Omental fat pad (tissue), 4 donors: ENCODE data around the gene IL1RAPL1. TPM values are rescaled to one million over a fixed set of nuclear protein-coding genes. Genes with fewer than 3 reads are reported as not detected.
"Not testable (repeated sequence)": the region's sequence is repeated elsewhere in the genome, so short reads cannot be mapped to it uniquely, and the experiment has no call there.

ENCODE experiments used
- ATAC-seq: fragments of 150-250 bp; one replicate; pipeline ENCODE4 v1.9.1; 2016; ENCODE audit warnings: mild to moderate bottlenecking, moderate library complexity; ENCODE audit not compliant: low FRiP score
- DNase-seq: peaks from one replicate; pipeline ENCODE4 v3.0.0-alpha.2; 2019; ENCODE audit warnings: low spot score
- CTCF ChIP-seq, 3 donors: fragments of 450-650 bp; IDR thresholded peaks; one replicate each; pipeline ENCODE4 v1.5.1; 2016 to 2017; ENCODE audit warnings: antibody characterized with exemption in 3 of 3, mild to moderate bottlenecking in 3 of 3, moderate library complexity in 2 of 3
- total RNA-seq, 4 donors: library from RNA; depleted of rRNA; stranded (reverse); fragments of >200 nt; gene quantifications; one replicate each; pipeline ENCODE4 v1.1.0, GENCODE V29; 2016

IL1RAPL1 gene
- total RNA-seq, 4 donors from 2014 or later: 0.13 to 0.93 (median 0.42) TPM

- TF ChIP-seq CTCF (IDR thresholded peaks at IDR 0.05): no peak
- ATAC-seq: no peak
- DNase-seq: no peak
Observed at GRCh38 chrX:28719620-28720019, 132.4 kb downstream of the IL1RAPL1 start.

- no peak for DNase-seq
- TF ChIP-seq CTCF (IDR thresholded peaks at IDR 0.05): no peak
- no peak for ATAC-seq
Observed at GRCh38 chrX:28752330-28752729, 165.1 kb downstream of the IL1RAPL1 start.

- no peak for ATAC-seq
- TF ChIP-seq CTCF (IDR thresholded peaks at IDR 0.05): no peak
Observed at GRCh38 chrX:28756175-28756574, 168.9 kb downstream of the IL1RAPL1 start.

GRCh38 chrX:28756647-28757046, 169.4 kb downstream of the IL1RAPL1 start:
- no peak for ATAC-seq
- no peak for TF ChIP-seq CTCF (IDR thresholded peaks at IDR 0.05)

More at GRCh38 chrX:28756175-28756574, 168.9 kb downstream of the IL1RAPL1 start:
- DNase-seq: no peak

GRCh38 chrX:28757290-28757689, 170.0 kb downstream of the IL1RAPL1 start:
- ATAC-seq: no peak
- no peak for DNase-seq
- TF ChIP-seq CTCF (IDR thresholded peaks at IDR 0.05): no peak

More at GRCh38 chrX:28756647-28757046, 169.4 kb downstream of the IL1RAPL1 start:
- no peak for DNase-seq

- not testable (repeated sequence) for ATAC-seq, DNase-seq
Observed at GRCh38 chrX:28766561-28766960, 179.3 kb downstream of the IL1RAPL1 start.

- no peak for DNase-seq
- ATAC-seq: no peak
- no peak for TF ChIP-seq CTCF (IDR thresholded peaks at IDR 0.05)
Observed at GRCh38 chrX:28773807-28774206, 186.6 kb downstream of the IL1RAPL1 start.

GRCh38 chrX:28787206-28787605, 200.0 kb downstream of the IL1RAPL1 start:
- DNase-seq: no peak
- no peak for ATAC-seq
- no peak for TF ChIP-seq CTCF (IDR thresholded peaks at IDR 0.05)

- not testable (repeated sequence) for DNase-seq, ATAC-seq
Observed at GRCh38 chrX:28800671-28801070, 213.4 kb downstream of the IL1RAPL1 start.
